HEK293 (cell line): ENCODE data around the gene PKP2.

Experiments used
- CTCF ChIA-PET: fragments of 350-600 bp; formaldehyde crosslinking; extraction: SDS; loops from one replicate; lab custom pipeline; 2021; ENCODE audit warnings: antibody characterized with exemption; lab: Yijun Ruan, JAX
- POLR2A ChIA-PET: fragments of 300-600 bp; formaldehyde crosslinking; extraction: SDS; loops from one replicate; lab custom pipeline; 2020; ENCODE audit warnings: antibody characterized with exemption, inconsistent platforms; lab: Yijun Ruan, JAX
- H3K27ac ChIP-seq: fragments of 200-500 bp; sonication (Bioruptor generic); 2 replicates; pipeline ENCODE4 v1.5.1; 2014; ENCODE audit warnings: low read depth, low read length, control low read depth, inconsistent platforms; ENCODE audit errors: extremely low read depth
- H3K36me3 ChIP-seq, 2 experiments: fragments of 200-500 bp in 1 of 2; sonication (Bioruptor generic) in 1 of 2; 1 replicate in 1 of 2; 2 replicates in 1 of 2; pipeline ENCODE4 v1.5.1; 2014 to 2017; ENCODE audit warnings: inconsistent platforms in 2 of 2, low read length in 2 of 2; ENCODE audit not compliant: control insufficient read depth in 2 of 2, insufficient read depth in 1 of 2
- H3K4me1 ChIP-seq: fragments of 200-500 bp; sonication (Bioruptor generic); 2 replicates; pipeline ENCODE4 v1.5.1; 2014; ENCODE audit warnings: mild to moderate bottlenecking, low read length, inconsistent platforms; ENCODE audit not compliant: control insufficient read depth, insufficient read depth
- H3K4me3 ChIP-seq: 2 replicates; pipeline ENCODE4 v1.5.1; 2011; ENCODE audit warnings: low read depth, mild to moderate bottlenecking, control low read depth, low read length, moderate library complexity
- H3K9me3 ChIP-seq: fragments of 200-500 bp; sonication (Bioruptor generic); 2 replicates; pipeline ENCODE4 v1.5.1; 2014; ENCODE audit warnings: low read depth, low read length, inconsistent platforms; ENCODE audit not compliant: control insufficient read depth, insufficient read depth
- BCL11B ChIP-seq: fragments of 450-650 bp; formaldehyde crosslinking; IDR thresholded peaks from 2 replicates; pipeline ENCODE4 v1.5.1; 2016; ENCODE audit warnings: low read depth, missing biosample characterization, missing genetic modification characterization
- GLI4 ChIP-seq: fragments of 450-650 bp; formaldehyde crosslinking; IDR thresholded peaks from 2 replicates; pipeline ENCODE4 v1.5.1; 2016; ENCODE audit warnings: missing biosample characterization, missing genetic modification characterization
- GLIS1 ChIP-seq: fragments of 450-650 bp; formaldehyde crosslinking; IDR thresholded peaks from 2 replicates; pipeline ENCODE4 v1.5.1; 2016; ENCODE audit warnings: missing biosample characterization, missing genetic modification characterization
- KLF16 ChIP-seq: fragments of 450-650 bp; formaldehyde crosslinking; IDR thresholded peaks from 2 replicates; pipeline ENCODE4 v1.5.1; 2017; ENCODE audit warnings: missing biosample characterization, missing genetic modification characterization
- RBAK ChIP-seq: fragments of 450-650 bp; formaldehyde crosslinking; IDR thresholded peaks from 2 replicates; pipeline ENCODE4 v1.5.1; 2016; ENCODE audit warnings: missing biosample characterization, missing genetic modification characterization
- SCRT1 ChIP-seq: fragments of 450-650 bp; formaldehyde crosslinking; IDR thresholded peaks from 2 replicates; pipeline ENCODE4 v1.5.1; 2016; ENCODE audit warnings: missing biosample characterization, missing genetic modification characterization, borderline replicate concordance
- SCRT2 ChIP-seq: fragments of 450-650 bp; formaldehyde crosslinking; IDR thresholded peaks from 2 replicates; pipeline ENCODE4 v1.5.1; 2016; ENCODE audit warnings: missing biosample characterization, missing genetic modification characterization
- SETDB1 ChIP-seq: IDR thresholded peaks from one replicate; pipeline ENCODE4 v1.6.1; 2017; ENCODE audit warnings: mild to moderate bottlenecking, low read length, moderate library complexity, mixed read lengths; ENCODE audit not compliant: insufficient read length
- ZBTB21 ChIP-seq: fragments of 450-650 bp; formaldehyde crosslinking; IDR thresholded peaks from 2 replicates; pipeline ENCODE4 v1.5.1; 2017; ENCODE audit warnings: missing biosample characterization, missing genetic modification characterization
- ZBTB48 ChIP-seq: fragments of 450-650 bp; formaldehyde crosslinking; IDR thresholded peaks from 2 replicates; pipeline ENCODE4 v1.5.1; 2016; ENCODE audit warnings: missing biosample characterization, missing genetic modification characterization
- ZNF155 ChIP-seq: fragments of 450-650 bp; formaldehyde crosslinking; IDR thresholded peaks from 2 replicates; pipeline ENCODE4 v1.5.1; 2016; ENCODE audit warnings: missing biosample characterization, missing genetic modification characterization
- ZNF16 ChIP-seq: fragments of 450-650 bp; formaldehyde crosslinking; IDR thresholded peaks from 2 replicates; pipeline ENCODE4 v1.5.1; 2016; ENCODE audit warnings: low read depth, missing biosample characterization, missing genetic modification characterization
- ZNF174 ChIP-seq: fragments of 450-650 bp; formaldehyde crosslinking; IDR thresholded peaks from 2 replicates; pipeline ENCODE4 v1.5.0; 2017; ENCODE audit warnings: missing biosample characterization, mild to moderate bottlenecking, missing genetic modification characterization
- ZNF426 ChIP-seq: fragments of 450-650 bp; formaldehyde crosslinking; IDR thresholded peaks from 2 replicates; pipeline ENCODE4 v1.5.1; 2017; ENCODE audit warnings: missing biosample characterization, missing genetic modification characterization, mild to moderate bottlenecking, inconsistent platforms, moderate library complexity
- ZNF510 ChIP-seq: fragments of 450-650 bp; formaldehyde crosslinking; IDR thresholded peaks from 2 replicates; pipeline ENCODE4 v1.5.1; 2018; ENCODE audit warnings: mild to moderate bottlenecking, missing genetic modification characterization, missing biosample characterization; ENCODE audit not compliant: insufficient replicate concordance
- ZNF544 ChIP-seq: fragments of 450-650 bp; formaldehyde crosslinking; IDR thresholded peaks from 2 replicates; pipeline ENCODE4 v1.5.0; 2017; ENCODE audit warnings: missing biosample characterization, missing genetic modification characterization
- ZNF654 ChIP-seq: fragments of 450-650 bp; formaldehyde crosslinking; IDR thresholded peaks from 2 replicates; pipeline ENCODE4 v1.5.1; 2016; ENCODE audit warnings: low read depth, missing biosample characterization, missing genetic modification characterization
- ZNF747 ChIP-seq: fragments of 450-650 bp; formaldehyde crosslinking; IDR thresholded peaks from 2 replicates; pipeline ENCODE4 v1.5.1; 2016; ENCODE audit warnings: missing biosample characterization, missing genetic modification characterization
- ZNF843 ChIP-seq: fragments of 450-650 bp; formaldehyde crosslinking; IDR thresholded peaks from 2 replicates; pipeline ENCODE4 v1.5.1; 2016; ENCODE audit warnings: missing biosample characterization, missing genetic modification characterization
- TF ChIP-seq, protein P1 (sequence below): fragments of 450-650 bp; formaldehyde crosslinking; IDR thresholded peaks from 2 replicates; pipeline ENCODE4 v1.5.1; 2016; ENCODE audit warnings: missing biosample characterization, missing genetic modification characterization
- TF ChIP-seq, protein P2 (sequence below): fragments of 450-650 bp; formaldehyde crosslinking; optimal IDR thresholded peaks from 2 replicates; pipeline ENCODE3; 2016; ENCODE audit warnings: missing biosample characterization, mild to moderate bottlenecking, missing genetic modification characterization
- TF ChIP-seq, protein P3 (sequence below): fragments of 450-650 bp; formaldehyde crosslinking; IDR thresholded peaks from 2 replicates; pipeline ENCODE4 v1.5.1; 2016; ENCODE audit warnings: missing biosample characterization, missing genetic modification characterization
- TF ChIP-seq, protein P4 (sequence below): fragments of 450-650 bp; formaldehyde crosslinking; IDR thresholded peaks from 2 replicates; pipeline ENCODE4 v1.5.1; 2016; ENCODE audit warnings: missing biosample characterization, missing genetic modification characterization

Gene PKP2

DNA sequence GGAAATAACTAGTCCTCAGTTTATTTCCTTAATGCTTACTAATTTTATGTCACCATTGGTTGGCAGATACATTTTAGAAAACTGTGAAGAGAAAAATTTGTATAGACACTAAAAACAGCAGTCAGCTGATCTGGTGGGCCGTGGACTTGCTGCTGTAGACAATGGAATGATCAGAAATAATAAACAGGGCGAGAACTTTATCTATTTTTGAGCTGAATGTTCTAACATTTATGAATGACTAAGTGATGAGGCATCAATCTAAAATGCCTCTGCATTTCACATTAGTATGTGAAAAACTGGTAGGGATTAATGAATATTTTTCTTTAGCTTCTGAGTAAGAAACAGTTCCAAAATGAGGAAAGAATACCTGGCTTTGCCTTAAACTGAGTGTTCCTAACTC is 24.8 kb upstream of the PKP2 start:
- CTCF ChIA-PET, result interaction anchor here (0.9 to 1.4 kb wide), 4 partner anchors 25 to 688 kb away, joined by 3 to 14 read pairs (median 3); partner anchors contain the start of genes PKP2 and YARS2
- H3K9me3 ChIP-seq, result no peaks in the 10 kb centered on the region
- POLR2A ChIA-PET, result no interaction called here
- H3K36me3 ChIP-seq, result no peaks in the 10 kb centered on the region
- no peak overlapping the region for H3K4me3 ChIP-seq
- H3K4me1 ChIP-seq, result peaks cover 9% of the 10 kb centered on the region
- no peak overlapping the region for H3K27ac ChIP-seq
- TF ChIP-seq GLI4 (tag by site-specific recombination) (no peak), ZNF174 (no peak), ZBTB48 (tag by site-specific recombination) (no peak), ZNF843 (tag by site-specific recombination) (no peak), ZNF654 (tag by site-specific recombination) (no peak), ZNF544 (no peak), ZNF16 (tag by site-specific recombination) (no peak), ZNF155 (tag by site-specific recombination) (no peak)
- TF ChIP-seq, protein P1, sequence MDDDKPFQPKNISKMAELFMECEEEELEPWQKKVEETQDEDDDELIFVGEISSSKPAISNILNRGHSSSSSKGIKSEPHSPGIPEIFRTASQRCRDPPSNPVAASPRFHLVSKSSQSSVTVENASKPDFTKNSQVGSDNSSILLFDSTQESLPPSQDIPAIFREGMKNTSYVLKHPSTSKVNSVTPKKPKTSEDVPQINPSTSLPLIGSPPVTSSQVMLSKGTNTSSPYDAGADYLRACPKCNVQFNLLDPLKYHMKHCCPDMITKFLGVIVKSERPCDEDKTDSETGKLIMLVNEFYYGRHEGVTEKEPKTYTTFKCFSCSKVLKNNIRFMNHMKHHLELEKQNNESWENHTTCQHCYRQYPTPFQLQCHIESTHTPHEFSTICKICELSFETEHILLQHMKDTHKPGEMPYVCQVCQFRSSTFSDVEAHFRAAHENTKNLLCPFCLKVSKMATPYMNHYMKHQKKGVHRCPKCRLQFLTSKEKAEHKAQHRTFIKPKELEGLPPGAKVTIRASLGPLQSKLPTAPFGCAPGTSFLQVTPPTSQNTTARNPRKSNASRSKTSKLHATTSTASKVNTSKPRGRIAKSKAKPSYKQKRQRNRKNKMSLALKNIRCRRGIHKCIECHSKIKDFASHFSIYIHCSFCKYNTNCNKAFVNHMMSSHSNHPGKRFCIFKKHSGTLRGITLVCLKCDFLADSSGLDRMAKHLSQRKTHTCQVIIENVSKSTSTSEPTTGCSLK (tag by site-specific recombination), result no peak
- TF ChIP-seq, protein P2, sequence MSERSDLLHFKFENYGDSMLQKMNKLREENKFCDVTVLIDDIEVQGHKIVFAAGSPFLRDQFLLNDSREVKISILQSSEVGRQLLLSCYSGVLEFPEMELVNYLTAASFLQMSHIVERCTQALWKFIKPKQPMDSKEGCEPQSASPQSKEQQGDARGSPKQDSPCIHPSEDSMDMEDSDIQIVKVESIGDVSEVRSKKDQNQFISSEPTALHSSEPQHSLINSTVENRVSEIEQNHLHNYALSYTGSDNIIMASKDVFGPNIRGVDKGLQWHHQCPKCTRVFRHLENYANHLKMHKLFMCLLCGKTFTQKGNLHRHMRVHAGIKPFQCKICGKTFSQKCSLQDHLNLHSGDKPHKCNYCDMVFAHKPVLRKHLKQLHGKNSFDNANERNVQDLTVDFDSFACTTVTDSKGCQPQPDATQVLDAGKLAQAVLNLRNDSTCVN, result no peak
- TF ChIP-seq, protein P3, sequence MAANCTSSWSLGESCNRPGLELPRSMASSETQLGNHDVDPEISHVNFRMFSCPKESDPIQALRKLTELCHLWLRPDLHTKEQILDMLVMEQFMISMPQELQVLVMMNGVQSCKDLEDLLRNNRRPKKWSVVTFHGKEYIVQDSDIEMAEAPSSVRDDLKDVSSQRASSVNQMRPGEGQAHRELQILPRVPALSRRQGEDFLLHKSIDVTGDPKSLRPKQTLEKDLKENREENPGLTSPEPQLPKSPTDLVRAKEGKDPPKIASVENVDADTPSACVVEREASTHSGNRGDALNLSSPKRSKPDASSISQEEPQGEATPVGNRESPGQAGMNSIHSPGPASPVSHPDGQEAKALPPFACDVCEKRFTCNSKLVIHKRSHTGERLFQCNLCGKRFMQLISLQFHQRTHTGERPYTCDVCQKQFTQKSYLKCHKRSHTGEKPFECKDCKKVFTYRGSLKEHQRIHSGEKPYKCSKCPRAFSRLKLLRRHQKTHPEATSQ (tag by site-specific recombination), result no peak

DNA sequence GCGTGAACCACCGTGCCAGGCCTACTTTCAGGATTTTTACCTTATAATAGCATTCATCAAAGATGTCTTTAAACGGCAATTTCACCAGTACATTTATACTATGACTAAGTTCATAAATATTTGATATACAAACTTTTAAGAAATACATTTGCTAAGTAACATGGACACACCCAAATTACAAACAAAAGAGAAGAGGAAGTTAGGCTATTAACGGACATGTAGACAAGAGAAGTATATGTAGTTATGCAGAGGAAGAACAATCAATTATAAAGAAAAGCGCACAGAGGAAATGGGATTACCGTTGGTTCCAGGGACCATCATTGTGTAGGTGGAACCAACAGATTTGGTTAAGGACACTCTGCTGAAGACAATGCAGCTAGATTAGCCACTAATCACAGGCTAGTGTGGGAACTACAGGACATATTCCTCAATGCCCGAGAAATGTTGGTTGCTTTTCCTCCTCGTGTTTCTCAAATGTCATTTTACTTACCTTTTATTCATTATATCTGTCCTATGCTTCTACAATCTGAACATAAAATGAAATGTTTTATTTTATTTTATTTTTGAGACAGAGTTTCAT is 24.0 kb upstream of the PKP2 start:
- H3K4me3 ChIP-seq, result no peak overlapping the region
- H3K4me1 ChIP-seq, result peaks cover 9% of the 10 kb centered on the region
- CTCF ChIA-PET, result interaction anchor here (0.9 to 4.0 kb wide), 5 partner anchors 15 to 689 kb away, joined by 3 to 66 read pairs (median 4); partner anchors contain the start of genes PKP2 and YARS2
- H3K36me3 ChIP-seq, result no peaks in the 10 kb centered on the region
- no peak overlapping the region for H3K27ac ChIP-seq
- POLR2A ChIA-PET, result no interaction called here
- H3K9me3 ChIP-seq, result no peaks in the 10 kb centered on the region
- TF ChIP-seq, protein P4, sequence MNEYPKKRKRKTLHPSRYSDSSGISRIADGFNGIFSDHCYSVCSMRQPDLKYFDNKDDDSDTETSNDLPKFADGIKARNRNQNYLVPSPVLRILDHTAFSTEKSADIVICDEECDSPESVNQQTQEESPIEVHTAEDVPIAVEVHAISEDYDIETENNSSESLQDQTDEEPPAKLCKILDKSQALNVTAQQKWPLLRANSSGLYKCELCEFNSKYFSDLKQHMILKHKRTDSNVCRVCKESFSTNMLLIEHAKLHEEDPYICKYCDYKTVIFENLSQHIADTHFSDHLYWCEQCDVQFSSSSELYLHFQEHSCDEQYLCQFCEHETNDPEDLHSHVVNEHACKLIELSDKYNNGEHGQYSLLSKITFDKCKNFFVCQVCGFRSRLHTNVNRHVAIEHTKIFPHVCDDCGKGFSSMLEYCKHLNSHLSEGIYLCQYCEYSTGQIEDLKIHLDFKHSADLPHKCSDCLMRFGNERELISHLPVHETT, result no peak
- no peak for TF ChIP-seq GLIS1 (tag by site-specific recombination)
- no peak for TF ChIP-seq BCL11B (tag by site-specific recombination)
- TF ChIP-seq SETDB1, result no peak
- no peak for TF ChIP-seq ZNF510 (tag by site-specific recombination)
- no peak for TF ChIP-seq SCRT2 (tag by site-specific recombination)
- TF ChIP-seq SCRT1 (tag by site-specific recombination), result no peak
- no peak for TF ChIP-seq KLF16 (tag by site-specific recombination)
- TF ChIP-seq ZNF747, result no peak
- TF ChIP-seq RBAK, result no peak
- TF ChIP-seq ZNF426 (tag by site-specific recombination), result no peak
- TF ChIP-seq ZBTB21, result no peak
- TF ChIP-seq, all 188 proteins: peak for 0
